Neutrophil (primary cell): ENCODE data around the gene POLN.

Experiments
- H3K27ac ChIP-seq: fragments of 200-600 bp; sonication (generic); 2 replicates; pipeline ENCODE4 v1.5.1; 2016; ENCODE audit warnings: mild to moderate bottlenecking, moderate library complexity
- H3K27me3 ChIP-seq: fragments of 200-600 bp; sonication (generic); 2 replicates; pipeline ENCODE4 v1.6.0; 2016; ENCODE audit warnings: mild to moderate bottlenecking
- H3K36me3 ChIP-seq: fragments of 200-600 bp; sonication (generic); 2 replicates; pipeline ENCODE4 v1.5.1; 2017
- H3K4me1 ChIP-seq, 2 experiments: fragments of 200-600 bp in 1 of 2; sonication (generic) in 1 of 2; 1 replicate in 1 of 2; 2 replicates in 1 of 2; pipeline versions ENCODE4 v1.5.1 to v1.6.1; 2013 to 2016; ENCODE audit warnings: low read depth in 1 of 2, low read length in 1 of 2, mild to moderate bottlenecking in 1 of 2, moderate library complexity in 1 of 2; ENCODE audit not compliant: control insufficient read depth in 1 of 2, insufficient read depth in 1 of 2
- H3K4me3 ChIP-seq, 2 experiments: fragments of 200-600 bp in 1 of 2; sonication (generic) in 1 of 2; 1 replicate in 1 of 2; 2 replicates in 1 of 2; pipeline ENCODE4 v1.5.1; 2013 to 2016; ENCODE audit warnings: low read depth in 1 of 2, low read length in 1 of 2, mild to moderate bottlenecking in 1 of 2, moderate library complexity in 1 of 2
- H3K9me3 ChIP-seq: fragments of 200-600 bp; sonication (generic); 2 replicates; pipeline ENCODE4 v1.5.1; 2016
- TF ChIP-seq, protein P1 (sequence below): fragments of 200-600 bp; sonication (generic); IDR thresholded peaks from 2 replicates; pipeline ENCODE4 v1.5.1; 2016; ENCODE audit warnings: antibody characterized with exemption

The POLN gene

DNA sequence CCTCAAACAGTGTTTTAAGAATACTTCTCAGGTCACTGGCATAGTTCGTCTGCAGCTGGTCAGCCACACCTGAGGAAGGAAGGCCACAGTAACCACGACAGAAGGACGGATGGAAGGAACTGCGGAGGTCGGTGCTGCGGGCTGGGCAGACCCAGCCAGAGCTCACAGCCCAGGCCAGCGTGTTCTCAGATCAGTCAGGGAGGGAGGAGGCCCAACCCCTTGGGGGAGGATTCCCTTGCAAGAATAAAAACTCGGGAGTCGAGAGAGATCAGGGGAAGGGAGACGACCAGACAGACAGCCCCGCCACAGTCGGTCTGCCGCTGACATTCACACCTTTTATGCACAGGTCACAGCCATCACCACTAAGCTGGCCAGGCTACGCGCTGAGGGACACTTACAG is 31.3 kb upstream of the POLN start:
- H3K36me3 ChIP-seq = no peaks in the 10 kb centered on the region
- TF ChIP-seq, protein P1, sequence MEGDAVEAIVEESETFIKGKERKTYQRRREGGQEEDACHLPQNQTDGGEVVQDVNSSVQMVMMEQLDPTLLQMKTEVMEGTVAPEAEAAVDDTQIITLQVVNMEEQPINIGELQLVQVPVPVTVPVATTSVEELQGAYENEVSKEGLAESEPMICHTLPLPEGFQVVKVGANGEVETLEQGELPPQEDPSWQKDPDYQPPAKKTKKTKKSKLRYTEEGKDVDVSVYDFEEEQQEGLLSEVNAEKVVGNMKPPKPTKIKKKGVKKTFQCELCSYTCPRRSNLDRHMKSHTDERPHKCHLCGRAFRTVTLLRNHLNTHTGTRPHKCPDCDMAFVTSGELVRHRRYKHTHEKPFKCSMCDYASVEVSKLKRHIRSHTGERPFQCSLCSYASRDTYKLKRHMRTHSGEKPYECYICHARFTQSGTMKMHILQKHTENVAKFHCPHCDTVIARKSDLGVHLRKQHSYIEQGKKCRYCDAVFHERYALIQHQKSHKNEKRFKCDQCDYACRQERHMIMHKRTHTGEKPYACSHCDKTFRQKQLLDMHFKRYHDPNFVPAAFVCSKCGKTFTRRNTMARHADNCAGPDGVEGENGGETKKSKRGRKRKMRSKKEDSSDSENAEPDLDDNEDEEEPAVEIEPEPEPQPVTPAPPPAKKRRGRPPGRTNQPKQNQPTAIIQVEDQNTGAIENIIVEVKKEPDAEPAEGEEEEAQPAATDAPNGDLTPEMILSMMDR = no peak
- no peaks in the 10 kb centered on the region for H3K9me3 ChIP-seq
- H3K27ac ChIP-seq = no peak overlapping the region
- H3K4me3 ChIP-seq = no peak overlapping the region
- no peaks in the 10 kb centered on the region for H3K27me3 ChIP-seq
- no peaks in the 10 kb centered on the region for H3K4me1 ChIP-seq

DNA sequence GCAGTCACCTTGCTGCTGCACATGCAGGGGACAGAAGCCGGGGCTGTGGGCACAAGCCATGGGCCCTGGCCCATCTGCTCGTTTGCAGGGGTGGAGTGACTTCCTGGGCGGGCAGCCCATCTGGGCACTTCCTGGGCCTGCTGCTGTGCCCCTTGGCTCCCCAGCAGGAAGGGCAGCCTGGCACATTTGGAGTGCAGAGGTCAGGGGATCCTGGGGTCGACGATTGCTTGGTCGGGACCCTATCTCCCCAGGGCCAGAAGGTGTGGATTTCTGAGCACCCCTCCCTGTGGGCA is 30.9 kb upstream of the POLN start:
- no peaks in the 10 kb centered on the region for H3K4me1 ChIP-seq
- H3K36me3 ChIP-seq = no peaks in the 10 kb centered on the region
- H3K27ac ChIP-seq = no peak overlapping the region
- no peak overlapping the region for H3K4me3 ChIP-seq
- TF ChIP-seq, protein P1 = no peak
- no peaks in the 10 kb centered on the region for H3K9me3 ChIP-seq
- no peaks in the 10 kb centered on the region for H3K27me3 ChIP-seq

DNA sequence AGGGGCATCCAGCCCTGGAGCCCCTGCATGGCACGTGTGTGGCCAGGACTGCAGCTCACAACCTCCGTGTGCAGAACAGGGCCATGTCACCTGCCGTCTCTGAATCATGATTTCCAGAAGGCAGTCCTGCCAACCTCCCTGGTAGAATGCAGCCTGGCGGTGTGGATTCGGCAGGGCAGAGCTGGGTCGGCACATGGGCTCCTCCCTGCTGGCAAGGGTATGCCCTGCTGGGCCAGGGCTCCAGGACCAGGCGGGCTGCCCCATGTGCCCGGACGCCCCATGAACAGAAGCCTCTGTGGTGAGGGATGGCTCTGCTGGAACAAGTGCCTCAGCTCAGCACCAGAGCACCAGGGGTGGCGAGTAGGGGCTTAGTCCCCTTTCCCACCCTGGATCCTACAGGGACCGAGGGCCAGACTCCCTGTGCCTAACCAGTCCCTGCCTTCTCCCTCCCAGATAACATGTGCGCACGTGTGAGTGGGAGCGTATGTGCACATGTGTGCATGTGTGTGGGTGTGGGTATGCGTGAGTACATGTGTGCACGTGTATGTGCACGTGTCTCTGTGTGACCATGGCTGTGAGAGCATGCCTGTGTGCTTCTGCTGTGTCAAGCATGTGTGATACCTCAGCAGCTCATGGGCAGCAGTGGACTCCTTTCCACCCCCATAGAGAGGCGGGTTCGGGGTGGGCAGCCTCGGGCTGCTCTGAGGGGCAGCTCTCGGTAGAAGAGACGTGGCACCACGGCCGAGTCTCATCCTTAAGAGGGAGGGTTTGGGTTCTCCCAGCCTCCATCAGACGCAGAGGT is 30.3 kb upstream of the POLN start:
- Histone ChIP-seq H3K9me3 (no peaks in the 10 kb centered on the region), H3K36me3 (no peaks in the 10 kb centered on the region), H3K27ac (no peak overlapping the region), H3K27me3 (no peaks in the 10 kb centered on the region), H3K4me3 (no peak overlapping the region), H3K4me1 (no peaks in the 10 kb centered on the region)
- TF ChIP-seq, protein P1 = no peak

DNA sequence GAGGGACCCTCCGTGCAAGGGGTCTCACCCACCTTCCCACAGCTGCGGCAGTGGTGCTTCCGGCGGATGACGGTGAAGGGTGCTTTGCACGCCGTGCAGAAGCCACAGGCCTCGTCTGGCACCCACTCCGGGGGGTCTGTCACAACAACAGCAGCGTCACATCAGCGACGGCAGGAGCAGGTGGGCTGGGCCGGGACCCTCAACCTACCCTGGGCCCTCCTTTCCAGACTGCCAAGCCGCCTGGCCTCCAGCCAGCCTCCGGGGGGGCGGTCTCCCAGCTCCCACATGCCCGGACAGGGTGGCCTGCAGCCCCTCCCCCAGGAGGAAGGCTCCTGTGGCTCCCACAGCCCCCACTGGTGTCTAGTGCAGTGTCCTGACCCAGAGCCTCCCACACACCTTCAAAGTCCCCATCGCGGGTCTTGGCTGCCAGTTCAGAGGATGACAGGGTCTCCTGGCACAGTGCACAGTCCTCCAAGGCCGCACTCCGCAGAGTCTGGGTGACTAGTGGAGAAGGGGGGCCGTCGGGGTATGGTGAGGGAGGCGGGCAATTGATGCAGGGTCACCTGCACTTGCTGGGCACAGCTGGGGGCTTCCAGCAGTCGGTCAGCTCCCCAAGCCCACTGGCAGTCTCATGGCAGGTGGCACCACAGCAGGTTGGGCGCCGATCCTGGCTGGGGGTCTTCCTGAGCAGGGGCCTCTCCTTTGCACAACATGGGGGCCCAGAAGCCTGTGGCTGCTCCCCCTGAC is 29.5 kb upstream of the POLN start:
- no peak overlapping the region for H3K27ac ChIP-seq
- H3K4me3 ChIP-seq = no peak overlapping the region
- no peaks in the 10 kb centered on the region for H3K27me3 ChIP-seq
- TF ChIP-seq, protein P1 = no peak
- H3K36me3 ChIP-seq = no peaks in the 10 kb centered on the region
- H3K9me3 ChIP-seq = no peaks in the 10 kb centered on the region
- H3K4me1 ChIP-seq = no peaks in the 10 kb centered on the region

DNA sequence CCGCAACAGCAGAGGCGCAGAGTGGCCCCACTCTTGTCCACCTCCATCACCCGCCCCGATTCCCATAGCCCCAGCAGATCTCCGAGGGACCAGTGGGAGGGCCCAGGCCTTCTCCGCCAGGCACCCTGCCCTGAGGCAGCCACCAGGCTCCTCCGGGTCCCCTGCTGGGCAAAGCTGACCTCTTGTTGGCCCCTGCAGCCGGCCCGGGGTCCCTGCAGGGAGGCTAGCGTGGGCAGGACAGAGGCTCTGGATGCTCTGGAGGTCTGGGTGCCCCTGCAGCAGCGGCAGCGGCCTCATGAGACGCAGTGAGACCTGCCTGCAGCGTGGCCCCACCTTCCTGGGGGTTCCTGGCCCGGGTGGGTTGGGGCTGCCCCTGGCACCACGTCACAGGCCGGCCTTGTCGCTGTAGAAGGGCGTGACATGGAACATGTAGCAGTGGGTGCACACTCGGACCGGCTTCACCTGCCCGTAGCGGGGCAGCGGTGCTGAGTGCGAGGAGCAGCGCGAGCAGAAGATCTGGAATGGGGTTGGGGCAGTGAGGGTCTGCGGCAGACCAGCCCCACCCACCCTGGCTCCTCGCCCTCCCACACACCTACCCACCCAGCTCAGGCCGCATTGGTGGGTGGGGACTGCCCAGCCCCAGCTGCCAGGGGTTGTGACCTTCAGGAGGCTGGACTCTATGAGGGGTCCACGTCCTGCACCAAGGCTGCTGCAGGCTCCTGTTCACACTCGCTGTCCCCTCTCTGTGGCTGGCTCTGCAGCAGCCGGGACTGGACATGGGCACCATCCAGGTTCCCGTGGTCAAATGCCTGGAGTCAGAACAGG is 28.6 kb upstream of the POLN start:
- Histone ChIP-seq H3K27ac (no peak overlapping the region), H3K27me3 (no peaks in the 10 kb centered on the region), H3K36me3 (no peaks in the 10 kb centered on the region), H3K9me3 (no peaks in the 10 kb centered on the region), H3K4me3 (no peak overlapping the region), H3K4me1 (no peaks in the 10 kb centered on the region)
- TF ChIP-seq, protein P1 = no peak
